HG03460 (cell line): ENCODE measurements around the gene GOLGA8A.
A peak's percentile ranks its signal among the peaks of the same experiment; 100 is the strongest.
"Not testable (repeated sequence)": the region's sequence is repeated elsewhere in the genome, so short reads cannot be mapped to it uniquely, and the experiment has no call there.

Experiments used
- ATAC-seq: cut with Tn5 transposase; IDR thresholded peaks from one replicate; pipeline ENCODE4 v1.9.1; 2021; ENCODE audit not compliant: unreplicated experiment

The GOLGA8A gene, protein sequence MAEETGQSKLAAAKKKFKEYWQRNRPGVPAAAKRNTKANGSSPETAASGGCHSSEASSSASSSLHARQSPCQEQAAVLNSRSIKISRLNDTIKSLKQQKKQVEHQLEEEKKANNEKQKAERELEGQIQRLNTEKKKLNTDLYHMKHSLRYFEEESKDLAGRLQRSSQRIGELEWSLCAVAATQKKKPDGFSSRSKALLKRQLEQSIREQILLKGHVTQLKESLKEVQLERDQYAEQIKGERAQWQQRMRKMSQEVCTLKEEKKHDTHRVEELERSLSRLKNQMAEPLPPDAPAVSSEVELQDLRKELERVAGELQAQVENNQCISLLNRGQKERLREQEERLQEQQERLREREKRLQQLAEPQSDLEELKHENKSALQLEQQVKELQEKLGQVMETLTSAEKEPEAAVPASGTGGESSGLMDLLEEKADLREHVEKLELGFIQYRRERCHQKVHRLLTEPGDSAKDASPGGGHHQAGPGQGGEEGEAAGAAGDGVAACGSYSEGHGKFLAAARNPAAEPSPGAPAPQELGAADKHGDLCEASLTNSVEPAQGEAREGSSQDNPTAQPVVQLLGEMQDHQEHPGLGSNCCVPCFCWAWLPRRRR

DNA sequence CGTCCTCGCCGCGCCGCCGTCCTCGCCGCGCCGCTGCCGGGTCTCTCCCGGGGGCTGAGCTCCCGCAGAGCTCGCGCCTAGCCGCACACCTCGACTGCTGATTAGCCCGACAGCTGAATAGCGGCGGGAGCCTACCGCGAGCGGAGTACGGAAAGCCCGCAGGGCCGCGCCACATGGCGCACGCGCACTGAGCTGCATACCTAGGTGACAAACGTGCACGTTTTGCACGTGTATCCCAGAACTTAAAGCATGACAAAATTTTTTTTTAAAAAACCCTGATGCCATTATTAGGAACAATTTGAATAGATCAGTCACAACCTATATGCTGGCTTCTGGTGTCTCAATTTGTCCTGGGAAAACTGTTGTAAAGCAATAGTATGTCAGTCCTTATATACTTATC, at the start of gene GOLGA8A:
Gene GOLGA8A (minus strand): TSS at position 122 of the 400 bp plus-strand sequence. CDS start 48,117 bp downstream, outside the sequence.
- peak; percentile 68 for ATAC-seq

DNA sequence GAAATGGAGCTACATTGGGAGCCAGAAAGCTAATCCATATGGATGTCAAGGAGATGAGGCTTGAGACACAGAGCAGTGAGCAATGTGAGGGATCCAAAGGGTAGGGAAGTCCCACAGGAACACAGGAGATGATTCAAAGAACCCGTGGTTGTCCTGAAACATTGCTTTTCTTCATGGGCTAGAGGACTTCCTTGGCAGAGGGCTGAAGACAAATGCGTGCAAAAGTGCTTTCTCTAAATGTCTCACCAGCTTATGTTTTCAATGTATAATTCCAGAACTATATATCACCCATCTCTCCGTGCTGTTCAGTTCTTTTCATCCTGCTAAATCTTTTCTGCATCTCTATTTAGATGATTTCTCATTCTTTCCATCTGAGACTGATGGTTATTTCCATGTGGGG, 46.0 kb upstream of the GOLGA8A start:
- ATAC-seq, result no peak

DNA sequence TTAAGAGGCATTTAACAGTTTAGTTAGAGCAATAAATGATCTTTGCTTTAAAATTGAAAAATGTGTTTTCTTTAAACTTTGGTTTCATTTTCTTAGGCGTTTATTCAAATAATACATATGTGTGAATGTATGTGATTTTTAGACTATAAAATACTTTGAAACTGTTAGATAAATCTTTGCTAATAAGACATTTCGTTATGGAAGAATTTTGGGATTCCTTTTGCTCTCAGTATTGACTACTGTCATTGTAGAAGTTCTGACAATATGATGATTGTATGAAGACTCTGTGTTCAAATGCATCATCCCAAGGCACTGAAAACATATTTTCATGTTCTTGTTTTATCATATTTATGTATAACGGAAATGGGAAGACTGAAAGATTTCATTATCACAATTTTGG, 43.8 kb upstream of the GOLGA8A start:
- ATAC-seq, result no peak

DNA sequence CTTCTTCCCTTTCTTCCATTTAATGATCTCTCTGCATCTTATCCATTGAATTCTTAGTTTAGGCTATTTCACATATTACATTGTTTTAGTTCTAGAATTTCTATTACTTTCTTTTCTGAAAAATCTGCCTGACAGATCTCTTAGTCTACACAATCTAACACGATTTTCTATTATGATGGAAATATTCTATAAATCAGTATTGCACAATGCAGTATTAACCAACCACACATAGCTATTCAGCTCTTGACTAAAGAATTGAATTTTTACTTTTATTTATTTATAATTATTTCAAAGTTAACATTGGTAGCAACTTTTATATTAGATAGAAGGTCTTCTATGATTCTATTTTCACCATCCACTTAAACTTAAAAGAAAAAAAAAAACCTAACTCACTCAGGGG, 36.2 kb upstream of the GOLGA8A start:
- no peak for ATAC-seq

DNA sequence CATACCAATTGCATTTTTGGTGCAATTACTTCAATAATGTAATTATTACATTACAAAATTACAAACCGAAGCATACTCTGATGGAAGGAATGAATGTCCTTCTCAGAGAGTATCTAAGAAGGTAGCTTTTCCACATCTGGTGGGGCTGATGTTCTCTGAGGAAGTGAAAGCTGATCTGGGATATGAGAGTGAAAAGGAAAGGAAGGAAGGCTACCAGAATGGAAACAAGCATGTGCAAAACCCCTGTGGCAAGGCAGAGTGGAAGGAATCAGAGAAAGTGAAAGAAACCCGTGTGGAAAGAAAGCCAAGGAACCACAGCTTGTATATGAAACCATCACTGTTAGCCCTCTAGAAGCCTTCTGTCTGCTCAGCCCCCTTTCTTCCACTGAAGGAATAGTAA, 35.3 kb upstream of the GOLGA8A start:
- ATAC-seq, result no peak

DNA sequence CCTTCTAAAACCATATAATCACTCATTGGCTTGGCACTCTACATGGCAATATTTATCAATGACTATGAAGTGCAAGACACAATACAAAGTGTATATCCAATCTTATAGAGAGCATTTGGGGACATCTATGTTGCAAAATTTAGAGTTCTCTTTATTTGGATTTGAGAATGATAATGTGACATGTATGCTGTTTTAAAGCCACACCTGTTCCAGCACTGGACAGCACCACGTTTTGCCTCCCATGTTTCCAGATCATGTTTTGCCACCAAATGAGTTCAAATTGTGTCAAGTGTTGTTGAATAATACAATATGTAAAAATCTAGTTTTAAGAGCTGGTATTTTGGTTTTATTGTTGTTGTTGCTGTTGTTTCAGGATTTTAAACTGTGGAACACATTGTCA, 33.3 kb upstream of the GOLGA8A start:
- ATAC-seq, result no peak

DNA sequence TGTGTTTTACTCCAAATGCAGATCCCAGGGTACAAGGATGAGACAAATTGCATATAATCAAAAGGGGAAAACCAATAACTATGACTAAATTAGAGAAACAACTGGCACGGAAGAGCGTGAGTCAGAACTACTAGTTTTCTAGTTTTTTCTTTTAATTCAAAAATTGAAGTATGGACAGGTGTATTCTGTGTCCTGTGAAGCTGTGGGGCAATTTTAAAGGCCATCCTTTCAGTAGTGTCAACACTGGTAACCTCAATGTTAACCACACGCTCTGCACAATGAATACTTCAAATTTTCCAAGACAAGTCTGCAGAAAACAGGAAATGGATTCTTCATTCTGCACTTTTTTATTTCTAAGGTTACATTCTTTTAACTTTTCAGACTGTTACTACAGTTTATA, 32.5 kb upstream of the GOLGA8A start:
- ATAC-seq, result no peak

DNA sequence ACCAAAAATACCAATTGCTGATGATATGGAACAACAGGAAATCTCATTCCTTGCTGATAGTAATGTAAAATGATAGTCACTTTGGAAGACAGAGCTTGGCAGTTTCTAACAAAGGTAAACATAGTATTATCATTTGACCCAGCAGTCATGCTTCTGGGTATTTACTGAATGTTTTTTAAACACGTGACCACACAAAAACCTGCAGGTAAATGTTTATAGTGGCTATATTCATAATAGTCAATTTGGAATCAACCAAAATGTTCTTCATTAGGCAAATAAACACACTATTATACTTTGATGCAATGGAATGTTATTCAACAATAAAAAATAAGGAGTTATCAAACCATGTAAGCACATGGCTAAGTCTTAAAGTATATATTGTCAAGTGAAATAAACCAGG, 24.1 kb upstream of the GOLGA8A start:
- no peak for ATAC-seq

DNA sequence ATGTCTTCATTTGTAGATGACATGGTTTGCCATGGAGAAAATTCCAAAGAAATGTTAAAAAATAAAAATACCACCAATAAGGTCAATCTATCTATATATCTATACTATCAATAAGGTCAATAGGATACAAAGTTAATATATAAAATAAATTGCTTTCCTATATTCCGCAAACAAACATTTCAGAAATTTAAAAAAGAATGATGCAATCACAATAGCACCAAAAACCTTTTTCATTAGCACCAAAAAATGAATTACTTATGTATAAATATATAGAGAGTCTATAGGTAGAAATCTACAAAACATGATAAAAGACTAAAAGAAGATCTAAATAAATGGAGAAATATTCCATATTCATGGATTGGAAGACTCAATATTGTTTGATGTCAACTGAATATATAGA, 22.8 kb upstream of the GOLGA8A start:
- ATAC-seq, result no peak

DNA sequence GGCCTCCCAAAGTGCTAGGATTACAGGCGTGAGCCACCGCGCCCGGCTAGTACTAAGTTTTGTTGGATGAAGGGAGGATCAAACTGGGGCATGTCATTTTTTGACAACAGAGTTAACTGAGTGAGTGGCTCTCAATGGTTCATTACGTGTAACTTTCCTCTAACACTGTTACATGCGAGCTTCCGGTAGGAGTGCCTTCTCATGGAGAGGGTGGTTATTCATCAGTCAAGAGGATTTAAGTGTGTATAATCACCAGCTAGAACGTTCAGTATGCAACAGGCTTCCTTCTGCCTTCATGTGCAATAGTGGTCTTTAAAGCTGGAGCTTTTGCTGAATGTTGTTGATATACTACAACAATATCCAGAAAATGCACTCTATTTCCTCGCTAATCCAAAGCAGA, 19.1 kb upstream of the GOLGA8A start:
- no peak for ATAC-seq

DNA sequence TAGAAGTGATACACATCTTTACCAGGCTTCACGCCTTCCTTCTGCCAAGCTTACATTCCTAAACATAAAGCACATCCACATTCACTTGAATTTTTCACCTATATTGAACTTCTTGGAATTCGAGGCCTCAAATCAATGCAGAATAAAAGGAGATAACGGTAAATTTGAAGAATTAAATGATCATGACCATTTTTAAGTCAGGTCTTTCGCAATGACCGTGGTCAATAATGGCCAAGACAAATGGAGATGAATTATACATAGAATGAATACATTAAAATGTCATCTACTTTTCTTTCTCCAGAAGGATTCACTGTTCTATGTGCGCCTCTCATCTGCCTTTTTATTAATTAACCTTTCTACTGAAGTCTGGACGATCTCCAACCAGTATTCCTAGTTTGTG, 5.3 kb upstream of the GOLGA8A start:
- ATAC-seq, result no peak

DNA sequence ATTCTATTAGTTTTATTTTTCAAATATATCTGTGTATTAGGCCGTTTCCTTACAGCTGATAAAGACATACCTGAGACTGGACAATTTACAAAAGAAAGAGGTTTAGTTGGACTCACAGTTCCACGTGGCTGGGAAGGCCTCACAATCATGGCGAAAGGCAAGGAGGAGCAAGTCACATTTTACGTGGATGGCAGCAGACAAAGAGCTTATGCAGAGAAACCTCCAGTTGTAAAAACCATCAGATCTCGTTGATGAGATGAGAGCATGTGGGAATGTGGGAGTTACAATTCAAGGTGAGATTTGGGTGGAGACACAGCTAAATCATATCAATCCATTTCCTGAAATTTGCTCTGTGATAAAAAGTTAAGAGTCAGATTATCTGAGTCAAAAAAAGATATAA, 2.3 kb upstream of the GOLGA8A start:
- ATAC-seq, result no peak

DNA sequence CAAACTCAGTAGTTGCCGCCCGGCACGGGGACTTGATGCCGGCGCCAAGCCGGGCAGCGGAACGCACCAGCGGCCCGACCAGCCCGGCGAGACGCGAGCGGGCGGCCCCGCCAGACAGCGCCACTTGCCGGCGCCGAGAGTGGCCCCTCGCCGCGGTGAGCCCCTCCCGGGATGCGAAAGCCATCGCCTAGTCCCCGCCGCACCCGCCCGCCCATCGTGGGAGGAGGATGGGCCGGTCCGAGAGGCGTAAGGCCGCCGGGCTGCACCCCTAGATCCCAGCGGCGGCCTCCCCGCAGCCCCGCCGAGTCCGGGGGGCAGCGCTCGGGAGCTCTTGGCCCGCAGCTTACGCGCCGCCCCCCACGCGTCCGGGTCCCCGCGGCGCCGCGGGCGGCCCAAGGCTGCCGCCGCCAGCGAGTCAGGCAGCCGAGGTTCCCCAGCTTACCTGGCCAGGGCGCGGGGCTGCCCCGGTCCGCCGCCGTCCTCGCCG, 609 bp downstream of the GOLGA8A start:
- ATAC-seq, result peak; percentile 60

DNA sequence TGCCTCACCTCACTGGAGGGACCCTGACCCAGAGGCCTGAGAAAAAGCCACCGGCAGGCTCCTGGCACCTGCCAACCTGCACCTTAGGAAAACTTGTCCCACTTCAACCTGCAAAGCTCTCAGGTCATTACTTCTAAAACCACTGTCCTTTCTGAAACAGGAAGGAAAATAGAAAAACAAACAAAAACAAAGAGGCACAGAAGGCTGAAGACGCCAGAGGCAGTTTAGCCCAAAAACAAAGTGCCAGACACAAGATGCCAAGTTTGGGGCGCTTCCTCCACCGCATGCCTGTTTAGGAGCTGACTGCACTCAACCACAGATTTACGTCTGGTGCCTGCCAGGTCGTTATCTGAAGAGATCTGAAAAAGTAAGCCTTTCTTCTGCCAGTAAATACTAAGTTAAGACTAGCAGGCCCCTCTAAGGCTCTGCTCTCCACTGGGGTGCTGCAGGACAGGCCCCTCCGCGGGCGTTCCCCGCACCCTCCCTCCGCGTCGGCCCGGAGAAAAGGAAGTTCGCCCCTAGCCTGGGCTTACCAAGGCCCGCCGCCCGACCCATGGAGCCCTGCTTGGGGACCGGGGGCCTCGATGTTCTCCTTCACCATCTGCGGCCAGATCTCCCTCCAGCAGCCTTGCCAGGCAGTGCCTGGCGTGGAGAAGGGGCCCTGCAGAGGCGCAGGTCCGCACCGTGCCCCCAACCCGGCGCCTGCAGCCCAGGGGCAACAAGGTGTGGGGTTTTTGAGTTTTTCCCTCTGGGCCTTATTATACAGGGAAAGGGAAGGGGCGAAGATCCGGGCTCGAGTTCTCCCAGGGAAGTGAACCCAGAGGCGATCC, 1.3 kb downstream of the GOLGA8A start:
- ATAC-seq, result peak; percentile 30

DNA sequence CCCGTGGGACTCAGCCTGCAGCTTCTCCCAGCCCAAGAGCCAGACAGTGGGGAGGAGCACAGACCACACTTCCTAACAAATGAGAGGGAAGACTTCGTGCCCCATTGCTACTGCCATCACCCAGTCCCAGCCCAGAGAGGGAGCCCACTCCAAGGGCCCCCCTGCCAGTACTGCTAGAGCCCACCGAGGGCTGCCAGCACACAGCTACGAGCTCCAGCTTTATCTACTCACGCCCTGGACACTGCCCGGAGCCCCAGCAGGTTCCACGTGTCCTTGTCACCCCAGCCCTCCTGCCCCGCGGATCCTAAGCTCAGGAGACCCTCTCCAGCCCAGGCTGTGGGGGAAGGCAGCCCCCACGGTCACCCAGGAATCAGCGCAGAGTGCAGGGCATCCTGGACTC, 1.9 kb downstream of the GOLGA8A start:
- ATAC-seq, result no peak

DNA sequence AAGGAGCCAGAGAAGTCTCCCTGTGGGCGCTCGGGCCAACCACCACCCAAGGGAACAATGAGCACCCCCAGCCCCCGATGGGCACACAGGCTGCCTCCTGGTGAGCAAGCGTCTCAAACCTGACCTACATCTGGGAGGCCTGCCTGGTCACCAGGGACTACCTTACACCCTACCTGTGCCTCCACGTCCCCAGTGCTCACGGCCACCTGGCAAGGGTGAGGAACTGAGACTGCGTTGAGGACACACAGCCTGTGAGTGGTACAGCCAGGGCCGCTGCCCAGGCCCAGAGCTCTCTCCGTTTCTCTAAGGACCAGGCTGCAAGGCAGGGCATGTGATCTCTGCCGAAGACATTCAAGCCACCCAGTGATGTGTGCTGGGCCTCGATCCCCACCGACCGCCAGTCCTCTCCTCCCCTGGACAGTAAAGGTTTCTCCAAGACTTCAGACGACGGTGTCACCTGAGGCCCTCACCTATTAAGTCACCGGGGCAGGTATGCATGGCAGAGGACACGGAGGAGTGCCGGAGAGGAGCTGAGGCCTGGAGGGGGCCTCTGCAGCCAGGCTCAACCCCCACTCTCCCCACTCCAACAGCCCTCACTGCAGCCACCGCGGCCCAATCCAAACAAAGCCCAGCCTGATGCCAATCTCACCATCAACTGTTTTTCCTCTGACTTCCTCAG, 2.8 kb downstream of the GOLGA8A start:
- no peak for ATAC-seq

DNA sequence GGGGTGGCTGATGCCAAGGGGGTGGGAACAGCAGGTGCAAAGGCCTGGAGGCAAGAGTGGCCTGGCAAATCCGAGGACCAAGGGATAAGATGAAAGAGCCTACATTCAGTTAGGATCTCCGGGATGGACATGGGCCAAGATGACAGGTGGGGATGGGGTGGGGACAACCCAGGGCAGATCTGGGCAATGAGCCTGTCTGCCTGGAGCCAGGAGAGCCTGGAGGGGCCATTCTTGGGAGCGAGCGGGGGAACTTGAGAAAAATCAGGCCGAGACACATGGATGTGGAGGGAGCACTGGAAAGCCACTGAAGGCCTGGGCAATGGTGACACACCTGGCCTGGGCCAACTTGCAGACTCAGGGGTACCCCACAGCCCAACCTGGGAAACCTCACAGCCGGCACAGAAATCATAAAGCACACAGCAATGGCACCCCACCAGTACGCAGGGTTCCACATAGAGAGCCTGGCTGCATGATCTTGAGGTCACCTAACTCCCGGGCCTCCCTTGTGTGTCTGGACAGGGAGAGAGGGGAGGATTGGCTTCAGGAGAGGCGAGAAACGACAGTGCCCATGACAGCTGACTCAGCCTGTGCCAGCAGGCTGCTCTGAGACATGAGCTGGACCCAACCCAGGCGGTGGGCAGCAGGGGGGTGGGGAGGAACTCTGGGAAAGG, 3.5 kb downstream of the GOLGA8A start:
- not testable (repeated sequence) for ATAC-seq

DNA sequence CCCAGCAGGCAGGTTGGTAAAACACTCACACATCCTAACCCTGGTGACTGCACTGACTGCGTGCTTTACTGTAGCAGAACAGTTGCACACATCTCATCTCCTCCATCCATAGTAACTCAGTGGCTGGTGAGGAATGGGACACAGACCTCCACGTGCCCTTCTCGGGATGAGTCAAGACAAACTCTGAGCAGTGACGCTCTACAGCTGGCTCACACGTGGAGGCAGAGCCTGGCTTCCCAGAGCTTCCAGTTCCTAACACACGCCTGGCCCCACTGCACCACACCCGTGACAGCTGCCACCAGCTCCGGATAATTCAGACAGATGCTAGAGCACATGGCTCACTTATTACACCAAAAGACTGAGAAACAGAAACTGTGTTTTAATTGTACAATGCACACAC, 7.0 kb downstream of the GOLGA8A start:
- ATAC-seq, result not testable (repeated sequence)

DNA sequence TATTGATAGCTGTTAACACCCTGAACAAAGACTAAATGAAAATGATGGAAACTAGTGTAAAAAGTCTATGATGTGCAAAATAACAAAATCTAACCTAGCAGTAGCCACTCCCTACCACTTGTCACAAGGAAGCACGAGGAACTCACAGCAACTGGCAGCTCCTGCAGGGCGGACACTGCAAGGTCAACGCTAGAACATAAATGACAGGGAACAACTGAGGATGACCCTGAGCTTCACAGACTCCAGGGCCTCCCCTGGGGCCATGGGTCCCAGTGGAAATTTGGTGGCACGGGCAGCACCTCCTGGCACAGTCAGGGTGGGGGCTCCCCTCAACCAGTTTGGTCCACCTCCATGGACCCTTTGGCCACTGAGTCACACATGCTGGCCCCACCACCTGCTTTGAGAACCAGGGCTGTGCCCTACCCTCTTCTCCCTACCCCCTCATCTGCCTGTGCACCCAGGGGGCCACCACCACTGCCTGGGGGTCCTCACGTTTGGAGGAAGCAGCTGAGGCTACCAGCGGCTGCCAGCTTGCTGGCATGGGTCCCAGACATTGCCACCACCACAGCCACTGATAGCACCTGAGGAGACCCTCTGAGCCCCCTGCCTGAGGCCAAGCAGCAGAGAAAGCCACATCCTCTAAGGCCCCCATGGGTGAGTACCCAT, 14.1 kb downstream of the GOLGA8A start:
- ATAC-seq, result not testable (repeated sequence)

DNA sequence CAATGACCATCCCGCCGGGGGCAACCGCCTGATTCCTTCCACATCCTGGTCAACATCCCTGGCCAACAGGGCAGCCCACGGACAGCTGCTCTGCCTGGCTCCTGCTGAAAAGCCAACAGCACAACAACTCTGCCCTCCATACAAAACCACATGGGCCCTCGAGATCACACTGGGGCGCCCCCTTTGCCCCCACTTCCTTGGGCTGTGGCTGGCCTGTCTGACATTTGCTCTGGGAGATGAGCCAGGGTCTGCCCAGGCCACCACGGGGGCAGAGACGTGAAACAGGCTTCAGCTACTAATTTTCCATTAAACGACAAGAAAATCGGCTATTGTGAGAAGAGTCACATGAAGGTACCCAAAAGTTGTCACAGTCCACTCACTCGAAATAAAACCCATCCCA, 16.7 kb downstream of the GOLGA8A start:
- ATAC-seq, result not testable (repeated sequence)
